NCI-H748 (cell line): ENCODE data around the gene NUP42.
A peak's percentile ranks its signal among the peaks of the same experiment; 100 is the strongest.
"Not testable (repeated sequence)": the region's sequence is repeated elsewhere in the genome, so short reads cannot be mapped to it uniquely, and the experiment has no call there.

Experiments
- DNase-seq: peaks from one replicate; lab custom pipeline; 2025; ENCODE audit not compliant: unreplicated experiment; lab: John Stamatoyannopoulos, UW

NUP42 gene

GRCh38 chr7:23200331-23200730, 18.5 kb downstream of the NUP42 start:
- no peak for DNase-seq

- DNase-seq = no peak
These were observed 22.4 kb downstream of the NUP42 start for GRCh38 chr7:23204241-23204640.

DNA sequence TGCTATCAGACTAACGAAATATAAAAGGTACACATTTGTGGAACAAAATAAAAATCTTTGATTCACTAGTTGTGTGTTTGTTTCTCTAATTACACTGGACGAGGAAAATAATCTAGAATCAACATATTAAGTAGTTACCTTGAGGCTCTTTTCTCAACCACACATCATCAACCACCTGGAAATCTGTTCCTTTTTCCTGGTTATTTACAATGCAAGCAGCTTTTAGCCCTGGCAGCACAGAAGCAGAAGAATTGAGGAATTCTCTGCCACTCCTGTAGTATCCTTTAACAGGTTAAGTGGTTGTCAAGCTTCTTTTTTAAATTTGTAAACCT, 23.7 kb downstream of the NUP42 start:
- DNase-seq = peak; percentile 64

GRCh38 chr7:23205909-23206767, 24.3 kb downstream of the NUP42 start:
- DNase-seq = peak; percentile 79

- peak; percentile 22 for DNase-seq
These were observed 25.2 kb downstream of the NUP42 start for GRCh38 chr7:23207021-23207420.

- DNase-seq = no peak
These were observed 26.0 kb downstream of the NUP42 start for GRCh38 chr7:23207884-23208283.

DNA sequence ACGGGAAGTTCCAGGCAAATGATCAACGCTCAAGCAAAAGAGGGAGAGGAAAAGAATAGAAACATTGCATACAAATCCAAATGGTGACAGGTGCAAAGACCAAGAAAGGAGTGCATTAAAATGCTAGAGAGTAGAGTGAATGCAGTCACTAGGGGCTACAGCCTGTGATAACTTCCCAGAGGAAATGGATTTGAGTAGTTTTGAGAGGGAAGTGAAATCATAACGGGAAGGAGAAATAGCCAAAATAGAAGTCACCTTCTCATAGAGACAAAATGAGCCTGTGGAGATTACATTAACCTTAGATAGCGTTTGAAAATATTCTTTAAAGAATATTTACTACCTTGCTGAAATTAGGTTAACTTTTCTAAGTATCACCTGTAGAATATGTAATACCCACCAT, 26.5 kb downstream of the NUP42 start:
- DNase-seq = no peak

DNA sequence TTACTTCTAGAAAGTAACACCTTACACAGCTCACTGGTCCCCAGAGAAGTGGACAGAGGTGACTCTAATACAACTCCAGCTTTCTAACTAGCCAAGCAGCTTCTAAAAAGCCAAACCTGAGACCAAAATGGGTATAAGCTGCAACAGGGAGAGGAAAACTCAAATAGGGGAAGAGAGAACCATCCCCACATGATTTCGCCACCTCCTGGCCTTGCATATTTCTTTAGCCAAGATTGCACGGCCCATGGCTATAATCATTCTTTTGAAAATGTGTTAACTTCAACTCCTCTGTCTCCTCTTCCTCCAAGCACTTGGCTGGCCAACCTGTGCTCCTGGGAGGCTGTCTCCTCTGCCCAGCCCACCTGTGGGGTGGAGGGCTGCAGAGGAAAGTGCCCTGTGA, 28.7 kb downstream of the NUP42 start:
- no peak for DNase-seq

DNA sequence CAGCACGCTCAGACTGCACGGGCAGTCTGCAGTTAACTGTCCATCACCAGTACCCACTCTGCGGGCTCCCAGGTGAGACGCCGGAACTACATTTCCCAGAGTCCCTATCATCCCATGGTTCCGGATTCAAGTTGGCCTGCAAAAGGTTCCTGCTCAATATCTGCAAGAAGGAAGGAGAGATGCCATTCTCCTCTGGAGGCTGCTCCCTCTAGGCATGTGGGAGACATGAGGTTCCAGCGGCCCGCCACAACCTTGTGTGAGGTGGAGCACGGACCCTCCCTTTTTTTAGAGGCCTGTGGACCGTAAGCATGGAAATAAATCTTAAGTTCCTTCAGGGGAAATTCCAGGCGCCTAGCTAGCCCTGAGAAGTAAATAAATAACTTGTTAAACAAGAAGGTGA, 29.7 kb downstream of the NUP42 start:
- DNase-seq = no peak

- no peak for DNase-seq
These were observed 30.5 kb downstream of the NUP42 start for GRCh38 chr7:23212395-23212794.

DNA sequence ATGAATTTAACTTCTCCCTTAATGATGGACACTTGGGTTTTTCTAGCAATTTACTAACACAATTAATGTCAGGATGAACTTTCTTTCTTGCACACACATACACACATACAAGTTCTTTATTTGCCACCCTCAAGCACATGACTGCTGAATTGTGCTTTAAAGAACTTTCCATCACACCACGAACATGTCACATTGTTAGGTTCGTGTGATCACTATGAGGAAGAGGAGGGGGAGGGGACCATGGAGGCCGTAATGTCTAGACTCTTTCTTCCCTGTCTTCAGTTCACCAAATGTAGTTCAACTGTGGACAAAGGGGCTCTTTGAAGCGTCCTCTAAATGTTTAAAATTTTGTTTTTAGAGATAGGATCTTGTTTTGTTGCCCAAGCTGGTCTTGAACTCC, 31.0 kb downstream of the NUP42 start:
- DNase-seq = no peak

DNA sequence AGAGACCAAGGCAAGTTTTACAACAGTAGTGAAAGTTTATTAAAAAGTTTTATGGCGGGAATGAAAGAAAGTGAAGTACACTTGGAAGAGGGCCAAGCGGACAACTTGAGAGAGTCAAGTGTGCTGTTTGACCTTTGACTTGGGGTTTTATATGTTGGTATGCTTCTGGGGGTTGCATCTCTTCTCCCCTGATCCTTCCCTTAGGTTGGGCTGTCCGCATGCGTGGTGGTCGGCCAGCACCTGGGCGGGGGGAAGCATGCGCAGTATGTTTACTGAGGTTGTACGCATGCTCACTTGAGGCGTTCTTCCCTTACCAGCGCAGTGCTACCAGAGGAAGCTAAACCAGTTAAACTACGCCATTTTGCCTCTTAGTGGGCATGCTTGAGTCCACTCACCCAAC, 31.9 kb downstream of the NUP42 start:
- no peak for DNase-seq

DNA sequence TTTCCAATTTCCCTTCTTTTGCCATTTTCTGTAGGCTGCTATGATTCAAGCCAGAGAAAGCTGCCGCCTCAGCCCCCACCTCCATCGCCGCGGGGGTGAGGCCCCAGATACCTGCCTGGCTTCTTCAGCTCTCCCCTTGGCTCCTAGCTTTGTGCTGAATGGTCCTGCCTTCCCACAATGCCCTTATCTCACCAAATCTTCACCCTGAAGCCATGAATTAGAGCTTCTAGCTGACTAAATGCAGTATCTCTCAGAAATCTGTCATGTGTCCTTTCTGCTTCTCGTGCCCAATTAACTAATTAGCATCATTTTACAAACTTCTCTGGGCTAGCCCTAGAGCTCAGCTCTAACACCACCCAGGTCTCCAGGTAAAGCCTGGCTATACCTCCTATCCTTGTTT, 32.6 kb downstream of the NUP42 start:
- DNase-seq = no peak

DNA sequence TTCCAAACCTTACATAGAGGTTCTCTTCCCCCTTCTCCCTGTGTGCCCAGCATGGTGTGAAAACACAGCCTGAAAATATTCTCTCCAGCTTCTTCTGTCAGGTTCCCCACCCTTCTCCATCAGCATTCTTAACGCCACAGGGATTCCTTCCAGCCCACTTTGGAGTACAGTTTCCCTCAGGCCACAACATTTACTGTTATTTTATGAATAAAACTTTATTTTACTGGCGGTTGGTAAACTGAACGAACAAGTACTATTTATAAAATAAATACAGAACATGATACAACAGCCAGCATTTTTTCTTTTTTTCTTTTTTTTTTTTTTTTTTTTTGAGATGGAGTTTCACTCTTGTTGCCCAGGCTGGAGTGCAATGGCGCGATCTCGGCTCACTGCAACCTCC, 33.1 kb downstream of the NUP42 start:
- DNase-seq = no peak

DNA sequence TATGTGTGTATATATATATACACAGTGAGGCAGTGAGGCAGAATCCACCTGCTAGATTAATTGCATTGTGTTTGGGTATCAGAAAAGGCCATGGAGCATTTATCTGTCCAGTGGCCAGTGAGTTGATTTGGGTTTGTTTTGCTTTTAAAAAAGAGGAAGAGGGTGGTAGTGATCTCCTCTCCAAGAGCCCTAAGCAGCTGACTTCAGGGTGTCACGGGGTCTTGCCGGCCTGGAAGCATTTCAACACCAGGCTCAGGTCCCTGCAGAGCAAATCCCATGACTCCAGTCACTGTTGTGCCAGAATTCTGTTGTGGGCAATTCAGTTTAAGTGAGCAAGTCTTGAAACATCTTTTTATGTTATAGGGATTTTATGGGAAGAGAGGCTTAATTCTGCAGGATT, 34.2 kb downstream of the NUP42 start:
- DNase-seq = no peak

DNA sequence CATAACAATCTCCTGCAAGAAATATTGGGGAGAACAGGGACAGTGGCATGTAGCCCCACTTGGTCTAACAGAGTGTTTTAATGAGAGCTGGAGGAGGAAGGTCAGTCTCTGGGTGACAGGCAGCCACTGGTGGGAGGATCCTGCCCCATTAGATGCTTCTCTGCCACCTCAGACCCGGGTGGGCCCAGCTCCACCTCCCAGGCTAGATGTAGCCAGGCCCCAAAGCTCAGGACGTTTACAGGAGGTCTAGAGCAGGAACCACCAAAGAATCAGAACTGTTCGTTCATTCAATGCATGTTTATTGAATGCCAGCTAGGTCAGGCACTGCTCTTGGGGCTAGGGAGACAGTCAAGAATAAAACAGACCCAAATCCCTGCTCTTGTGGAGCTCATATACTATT, 36.3 kb downstream of the NUP42 start:
- no peak for DNase-seq

- DNase-seq = no peak
These were observed 39.0 kb downstream of the NUP42 start for GRCh38 chr7:23220690-23221305.

GRCh38 chr7:23222439-23223030, 40.7 kb downstream of the NUP42 start:
- DNase-seq = peak; percentile 7

- DNase-seq = not testable (repeated sequence)
These were observed 42.5 kb downstream of the NUP42 start for GRCh38 chr7:23224364-23224763.

- peak; percentile 7 for DNase-seq
These were observed 45.1 kb downstream of the NUP42 start for GRCh38 chr7:23226844-23227450.

DNA sequence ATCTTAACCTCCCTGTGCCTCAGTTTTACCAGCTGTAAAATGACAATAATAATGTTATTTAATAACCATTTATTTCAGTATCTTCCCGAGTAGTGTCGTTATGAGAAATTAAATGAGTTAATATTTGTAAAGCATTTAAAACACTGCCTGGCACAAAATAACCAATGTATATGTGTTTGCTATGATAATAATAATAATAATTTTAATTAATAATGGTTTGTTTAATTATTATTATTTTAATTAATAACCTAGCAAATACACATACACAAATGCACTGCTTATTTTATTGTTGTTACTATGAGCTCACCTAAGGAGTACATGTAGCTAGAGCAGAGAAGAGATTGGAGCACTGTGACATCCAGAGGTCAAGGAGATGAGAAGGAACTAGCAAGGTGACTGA, 46.6 kb downstream of the NUP42 start:
- no peak for DNase-seq

- no peak for DNase-seq
These were observed 48.8 kb downstream of the NUP42 start for GRCh38 chr7:23230641-23231101.
